ENCODE measurements around the gene GIMAP5.
A peak's percentile ranks its signal among the peaks of the same experiment; 100 is the strongest.

Gene GIMAP5

DNA sequence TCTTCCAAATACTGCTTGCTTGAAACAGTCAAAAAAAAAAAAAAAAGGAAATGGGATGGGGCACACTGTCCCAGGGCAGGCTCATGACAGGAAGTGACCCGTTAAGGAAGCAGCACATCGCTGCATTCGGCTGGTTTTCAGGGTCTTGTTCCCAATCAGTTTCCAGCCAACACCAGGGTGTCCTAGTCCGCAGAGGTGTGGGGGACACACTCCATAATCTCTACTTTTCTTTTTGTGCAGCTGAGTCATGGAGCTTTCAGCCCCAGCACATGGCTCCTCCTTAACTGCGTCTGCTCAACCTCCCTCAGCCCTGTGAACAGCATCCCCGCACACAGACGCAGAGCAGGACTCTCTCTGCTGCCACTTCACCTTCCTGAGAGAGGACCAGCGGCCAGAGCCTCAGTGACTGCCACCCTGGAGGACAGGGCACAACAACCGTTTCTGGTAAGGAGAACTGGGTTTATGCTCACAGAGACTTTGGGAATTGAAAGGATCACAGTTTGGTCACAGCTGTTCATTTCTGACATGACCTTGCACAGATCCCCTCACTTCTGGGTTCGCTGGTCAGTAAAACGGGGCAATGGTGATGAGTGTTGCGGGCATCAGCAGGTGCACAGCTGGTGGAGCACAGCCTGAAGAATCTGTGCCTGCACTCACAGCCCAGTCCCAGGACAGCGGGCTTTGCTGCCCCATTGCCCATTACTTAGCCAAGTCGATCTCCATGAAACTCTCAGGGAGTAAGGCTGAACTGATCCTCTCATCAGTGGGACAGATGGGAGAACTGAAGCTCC lies at the start of gene GIMAP5:
Gene GIMAP5, plus strand, starts transcription at position 154 of the 791 bp plus-strand sequence. CDS start 3,467 bp downstream, outside the sequence.
- no peak for DNase-seq

- no peak for DNase-seq
Observed at GRCh38 chr7:150688630-150689029, 48.6 kb upstream of the GIMAP5 start.

DNA sequence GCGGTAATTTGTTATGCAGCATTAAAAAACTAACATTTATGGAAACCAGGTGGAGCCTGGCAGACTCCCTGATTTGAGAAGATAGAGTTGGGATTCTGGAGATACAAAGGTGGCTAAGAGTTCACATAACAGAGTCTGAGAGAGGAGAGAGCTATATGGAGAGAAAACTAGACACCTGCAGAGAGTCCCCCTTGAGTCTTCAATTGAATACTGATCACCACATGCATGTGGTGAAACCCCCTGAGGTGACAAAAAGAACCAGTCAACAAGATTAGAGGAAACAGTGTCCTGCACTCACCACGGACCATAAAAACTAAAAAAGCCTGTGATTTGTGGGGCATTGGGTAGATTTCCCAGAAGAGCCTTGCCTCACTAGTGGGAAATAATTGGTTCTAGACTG lies 41.6 kb upstream of the GIMAP5 start:
- DNase-seq: no peak

DNA sequence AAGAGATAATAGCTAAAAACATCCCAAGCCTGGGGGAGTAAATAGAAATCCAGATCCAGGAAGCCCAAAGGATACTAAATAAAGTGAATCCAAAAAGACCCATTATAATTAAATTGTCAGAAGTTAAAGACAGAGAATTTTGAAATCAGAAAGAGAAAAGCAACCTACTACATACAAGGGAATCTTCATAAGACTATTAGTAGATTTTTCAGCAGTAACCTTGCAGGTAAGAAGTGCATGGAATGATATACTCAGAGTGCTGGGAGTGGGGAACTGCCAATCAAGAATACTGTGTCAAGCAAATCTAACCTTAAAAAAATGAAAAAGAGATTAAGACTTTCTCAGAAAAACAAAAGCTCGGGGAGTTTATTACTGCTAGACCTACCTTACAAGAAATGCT lies 34.0 kb upstream of the GIMAP5 start:
- no peak for DNase-seq

- peak in 1 of 3 experiments; percentile 71 for DNase-seq
Observed at GRCh38 chr7:150715293-150715692, 21.9 kb upstream of the GIMAP5 start.

GRCh38 chr7:150715738-150716137 lies 21.5 kb upstream of the GIMAP5 start:
- no peak for DNase-seq

GRCh38 chr7:150716368-150716767 lies 20.9 kb upstream of the GIMAP5 start, which contains the start of gene GIMAP1:
TSS of gene GIMAP1 (plus strand) at chr7:150716613. CDS start at chr7:150719048, 2,435 bp downstream.
- DNase-seq: no peak

GRCh38 chr7:150716939-150717338 lies 20.3 kb upstream of the GIMAP5 start:
- no peak for DNase-seq

- no peak for DNase-seq
Observed at GRCh38 chr7:150717814-150718420, 19.3 kb upstream of the GIMAP5 start.

GRCh38 chr7:150719436-150719835 lies 17.8 kb upstream of the GIMAP5 start:
- no peak for DNase-seq

DNA sequence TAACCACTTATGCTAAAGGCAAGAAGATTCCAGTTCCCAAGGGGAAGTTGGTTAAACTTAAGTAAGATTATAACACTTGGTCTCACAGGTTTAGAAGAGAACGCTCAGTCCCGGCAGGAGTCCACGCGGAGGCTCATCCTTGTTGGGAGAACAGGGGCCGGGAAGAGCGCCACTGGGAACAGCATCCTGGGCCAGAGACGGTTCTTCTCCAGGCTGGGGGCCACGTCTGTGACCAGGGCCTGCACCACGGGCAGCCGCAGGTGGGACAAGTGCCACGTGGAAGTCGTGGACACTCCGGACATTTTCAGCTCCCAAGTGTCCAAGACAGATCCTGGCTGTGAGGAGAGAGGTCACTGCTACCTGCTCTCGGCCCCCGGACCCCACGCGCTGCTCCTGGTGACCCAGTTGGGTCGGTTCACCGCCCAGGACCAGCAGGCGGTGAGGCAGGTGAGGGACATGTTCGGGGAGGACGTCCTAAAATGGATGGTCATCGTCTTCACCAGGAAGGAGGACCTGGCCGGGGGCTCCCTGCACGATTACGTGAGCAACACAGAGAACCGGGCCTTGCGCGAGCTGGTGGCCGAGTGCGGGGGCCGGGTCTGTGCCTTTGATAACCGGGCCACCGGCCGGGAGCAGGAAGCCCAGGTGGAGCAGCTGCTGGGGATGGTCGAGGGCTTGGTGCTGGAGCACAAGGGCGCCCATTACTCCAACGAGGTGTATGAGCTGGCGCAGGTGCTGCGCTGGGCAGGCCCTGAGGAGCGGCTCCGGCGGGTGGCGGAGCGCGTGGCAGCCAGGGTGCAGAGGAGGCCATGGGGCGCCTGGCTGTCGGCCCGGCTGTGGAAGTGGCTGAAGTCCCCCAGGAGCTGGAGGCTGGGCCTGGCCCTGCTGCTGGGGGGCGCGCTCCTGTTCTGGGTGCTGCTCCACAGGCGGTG lies 17.0 kb upstream of the GIMAP5 start:
- DNase-seq: no peak

DNA sequence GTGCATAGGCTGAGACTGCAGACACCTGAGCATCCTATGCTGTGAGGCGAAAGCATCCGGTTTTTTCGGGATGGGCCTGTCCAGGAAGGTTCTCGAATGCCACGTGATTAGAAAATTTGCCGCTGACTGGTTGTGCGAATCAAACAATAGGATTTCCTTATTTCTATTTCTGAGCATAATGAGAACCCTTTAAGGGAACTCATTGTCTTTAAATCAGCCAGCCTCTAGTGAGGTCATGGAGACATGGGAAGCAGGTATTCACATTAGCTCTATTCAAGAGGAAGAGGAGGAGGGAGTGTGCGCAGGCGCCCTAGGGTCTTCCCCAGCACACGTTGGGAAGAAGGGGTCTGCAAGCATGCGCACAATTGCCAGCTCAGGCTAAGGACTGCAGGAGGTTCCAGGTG lies 15.2 kb upstream of the GIMAP5 start:
- DNase-seq: no peak

DNA sequence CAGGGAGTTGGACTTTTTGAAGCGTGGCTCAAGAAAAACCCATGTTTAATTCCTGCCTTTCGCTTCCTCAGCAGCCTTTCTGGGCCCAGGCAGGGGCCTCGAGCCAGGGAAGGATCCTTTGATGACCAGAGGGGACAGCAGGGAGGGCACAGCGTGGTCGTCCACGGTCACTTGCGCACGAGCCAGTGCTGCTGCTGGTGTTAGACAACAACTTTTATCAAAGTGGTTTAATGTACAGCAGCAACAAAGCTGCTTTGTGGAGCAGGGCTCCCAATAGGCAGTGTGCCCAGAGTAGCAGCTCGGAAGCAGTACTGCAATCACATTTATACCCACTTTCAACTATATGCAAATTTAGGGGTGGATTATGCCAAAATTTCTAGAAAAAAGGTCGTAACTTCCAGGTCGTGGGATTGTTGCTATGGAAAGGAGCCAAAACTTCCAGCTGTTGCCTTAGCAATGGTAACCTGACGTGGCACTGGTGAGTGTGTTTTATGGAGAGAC lies 14.7 kb upstream of the GIMAP5 start:
- no peak for DNase-seq

GRCh38 chr7:150723467-150723866 lies 13.8 kb upstream of the GIMAP5 start:
- no peak for DNase-seq

DNA sequence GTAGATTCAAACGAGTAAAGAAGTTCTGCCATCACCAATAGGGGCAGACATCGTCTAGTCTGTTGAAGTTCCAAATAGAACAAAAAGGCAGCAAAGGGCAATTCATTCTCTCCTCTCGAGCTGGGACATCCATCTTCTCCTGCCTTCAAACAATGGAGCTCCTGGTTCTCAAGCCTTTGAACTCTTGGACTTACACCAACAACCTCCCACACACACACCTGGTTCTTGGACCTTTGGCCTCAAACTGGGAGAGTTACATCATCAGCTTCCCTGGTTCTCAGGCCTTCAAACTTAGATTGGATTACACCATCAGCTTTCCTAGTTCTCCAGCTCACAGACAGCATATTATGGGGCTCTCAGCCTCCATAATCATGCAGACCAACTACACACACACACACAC lies 9.8 kb upstream of the GIMAP5 start:
- DNase-seq: no peak

- DNase-seq: no peak
Observed at GRCh38 chr7:150728011-150728410, 9.2 kb upstream of the GIMAP5 start.

DNA sequence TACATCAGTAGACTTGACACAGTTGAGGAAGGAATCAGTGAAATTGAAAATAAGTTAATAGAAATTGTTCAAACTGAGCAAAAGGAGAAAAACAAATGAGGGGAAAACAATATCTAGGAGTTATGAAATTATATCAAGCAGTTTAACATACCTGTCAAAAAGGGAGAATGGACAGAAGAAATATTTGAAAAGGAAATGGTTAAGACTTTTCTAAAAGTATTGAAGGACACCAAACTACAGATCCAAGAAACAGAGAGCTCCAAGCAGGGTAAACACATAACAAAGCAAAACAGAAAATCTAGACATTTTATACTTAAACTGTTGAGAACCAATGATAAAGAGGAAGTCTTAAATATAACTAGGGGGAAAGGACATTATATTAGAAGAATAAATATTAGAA lies 8.6 kb upstream of the GIMAP5 start:
- DNase-seq: no peak

DNA sequence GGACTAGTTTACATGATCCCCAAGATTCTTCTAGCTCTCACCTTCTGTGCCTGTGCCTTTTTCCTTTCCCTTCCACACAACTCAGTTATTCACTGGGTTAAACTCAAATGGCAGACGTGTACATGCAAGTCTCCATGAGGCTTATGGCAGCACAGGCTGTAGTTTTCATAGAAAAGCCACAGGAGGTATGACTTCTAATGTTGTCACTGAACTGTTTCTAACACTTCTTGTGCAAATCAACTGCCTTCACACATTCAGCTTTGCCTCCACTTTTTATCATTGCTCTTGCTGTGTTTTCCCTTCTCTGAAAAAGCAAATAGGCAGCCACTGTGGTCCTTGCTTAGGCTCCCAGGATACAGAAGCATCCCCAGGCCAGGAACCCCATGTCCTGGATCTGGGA lies 5.3 kb upstream of the GIMAP5 start:
- DNase-seq: no peak

GRCh38 chr7:150732786-150733481 lies 4.3 kb upstream of the GIMAP5 start:
- no peak for DNase-seq

- DNase-seq: no peak
Observed at GRCh38 chr7:150733482-150734095, 3.6 kb upstream of the GIMAP5 start.

- no peak for DNase-seq
Observed at GRCh38 chr7:150734254-150734653, 3.0 kb upstream of the GIMAP5 start.
